Endothelial cell of hepatic sinusoid (primary cell): Measurements from ENCODE around the gene PLXNC1.
"Not testable (repeated sequence)": the region's sequence is repeated elsewhere in the genome, so short reads cannot be mapped to it uniquely, and the experiment has no call there.

ENCODE experiments used
- in situ Hi-C: cut with HindIII; loops from 2 replicates; pipeline ENCODE4 v1.10.0; 2017; ENCODE audit warnings: low sequenced_read_pairs

PLXNC1 gene

DNA sequence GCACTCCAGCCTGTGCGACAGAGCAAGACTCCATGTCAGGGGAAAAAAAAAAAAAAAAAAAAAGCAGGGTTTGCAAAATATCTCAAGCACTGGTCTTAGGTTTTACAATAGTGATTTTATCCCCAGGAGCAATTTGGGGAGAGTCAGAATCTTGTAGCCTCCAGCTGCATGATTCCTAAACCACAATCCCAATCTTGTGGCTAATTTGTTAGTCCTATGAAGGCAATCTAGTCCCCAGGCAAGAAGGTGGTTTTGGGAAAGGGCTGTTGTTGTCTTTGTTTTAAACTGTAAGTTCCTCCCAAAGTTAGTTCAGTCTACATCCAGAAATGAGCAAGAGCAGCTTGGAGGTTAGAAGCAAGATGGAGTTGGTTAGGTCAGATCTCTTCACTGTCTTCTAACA is 135.7 kb downstream of the PLXNC1 start:
- in situ Hi-C loops: no loop called here

DNA sequence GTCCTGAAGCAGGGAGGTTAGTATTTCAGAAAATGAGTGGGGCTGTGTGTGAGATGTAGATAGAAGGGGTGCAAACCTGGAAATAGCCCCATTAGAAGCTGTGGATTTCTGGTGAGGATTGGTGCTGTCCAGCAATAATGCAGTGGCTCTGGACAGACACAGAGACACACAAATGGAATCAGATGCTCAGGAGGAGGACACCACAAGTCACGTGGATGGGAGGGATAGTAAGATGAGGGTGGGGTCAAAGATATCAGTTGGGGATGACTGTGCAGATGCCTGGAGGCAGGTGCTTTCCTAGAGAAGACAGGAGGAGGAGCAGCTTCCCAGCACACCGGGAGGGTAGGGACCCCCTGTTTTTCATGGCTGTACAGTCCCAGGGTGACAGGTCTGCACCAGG is 136.5 kb downstream of the PLXNC1 start:
- in situ Hi-C loops: no loop called here

DNA sequence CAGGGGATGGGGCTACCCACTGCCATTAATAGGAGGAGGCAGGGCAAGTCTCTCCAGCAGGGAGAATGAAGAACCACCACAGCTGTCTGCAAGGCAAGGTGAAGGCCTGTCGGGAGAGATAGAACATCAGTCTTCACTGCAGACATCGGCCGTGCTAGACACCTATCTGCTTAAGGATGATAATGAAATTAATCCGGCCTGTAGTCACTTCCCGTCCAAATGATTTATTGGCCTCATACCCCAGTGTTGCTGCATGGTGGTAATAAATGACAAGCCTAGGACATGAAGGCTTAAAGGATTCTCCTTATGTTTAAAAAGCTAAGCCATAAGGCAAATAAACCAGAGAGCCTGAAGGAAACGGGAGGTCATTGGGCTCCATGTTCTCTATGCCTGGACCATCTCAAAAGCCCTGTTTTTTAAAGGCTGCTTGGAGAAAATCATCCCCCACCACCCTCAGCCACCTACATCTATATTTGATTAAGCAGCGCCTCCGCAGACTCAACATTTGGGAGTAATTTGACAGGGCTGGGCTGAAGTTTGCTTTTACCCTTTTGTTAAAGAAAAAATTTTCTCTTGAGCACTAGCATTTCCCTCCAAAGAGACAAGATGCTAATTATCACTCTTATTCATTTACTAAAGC is 137.7 kb downstream of the PLXNC1 start:
- in situ Hi-C loops: no loop called here

DNA sequence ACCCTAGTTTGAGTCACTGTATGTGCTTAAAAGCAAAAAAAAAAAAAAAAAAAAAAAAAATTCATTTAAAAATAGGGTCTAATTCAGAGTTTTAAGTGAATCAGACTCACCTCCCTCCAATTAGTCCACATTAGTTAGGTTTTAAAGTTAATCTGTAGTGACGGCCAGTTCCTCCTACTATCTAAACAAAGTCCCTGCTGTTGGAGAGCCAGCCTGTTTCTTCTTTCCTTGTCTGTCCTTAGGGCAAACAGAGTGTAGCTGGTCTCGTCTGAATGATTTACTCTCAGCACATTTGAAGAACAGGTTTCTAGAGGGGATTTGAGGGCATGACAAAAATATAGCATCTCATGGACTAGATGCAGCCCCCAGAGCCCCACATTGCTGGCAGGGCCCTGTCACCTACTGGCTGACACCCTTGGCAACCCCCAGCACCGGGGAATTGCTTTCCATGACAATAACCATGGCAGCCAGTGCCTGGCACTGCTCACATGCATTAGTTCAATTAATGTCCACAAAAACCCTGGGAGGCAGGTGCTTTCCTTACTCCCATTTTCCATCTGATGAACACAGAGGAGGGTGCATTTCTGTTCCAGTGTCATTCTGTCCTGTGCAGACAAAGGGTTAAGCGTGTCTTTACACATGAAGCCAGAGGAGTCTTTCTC is 138.3 kb downstream of the PLXNC1 start:
- in situ Hi-C loops: no loop called here

DNA sequence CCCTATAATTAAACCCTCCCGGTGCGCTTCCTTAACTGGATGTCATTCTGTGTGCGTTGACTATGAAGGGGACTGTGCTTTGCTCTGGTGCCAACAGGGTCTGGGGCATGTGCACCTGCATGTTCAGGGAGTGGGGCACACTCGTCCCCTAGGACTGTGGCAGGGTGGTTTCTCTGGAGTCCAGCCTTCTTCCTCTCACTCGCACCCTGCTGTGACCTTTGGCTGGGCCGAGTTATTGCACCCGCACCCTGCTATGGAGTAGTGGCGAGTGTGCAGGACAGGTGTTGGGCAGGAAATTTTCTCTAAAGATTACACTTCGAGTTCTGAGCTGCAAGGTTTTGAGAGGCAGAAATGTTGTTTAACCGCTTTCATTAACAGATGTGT is 138.9 kb downstream of the PLXNC1 start:
- in situ Hi-C loops: no loop called here

DNA sequence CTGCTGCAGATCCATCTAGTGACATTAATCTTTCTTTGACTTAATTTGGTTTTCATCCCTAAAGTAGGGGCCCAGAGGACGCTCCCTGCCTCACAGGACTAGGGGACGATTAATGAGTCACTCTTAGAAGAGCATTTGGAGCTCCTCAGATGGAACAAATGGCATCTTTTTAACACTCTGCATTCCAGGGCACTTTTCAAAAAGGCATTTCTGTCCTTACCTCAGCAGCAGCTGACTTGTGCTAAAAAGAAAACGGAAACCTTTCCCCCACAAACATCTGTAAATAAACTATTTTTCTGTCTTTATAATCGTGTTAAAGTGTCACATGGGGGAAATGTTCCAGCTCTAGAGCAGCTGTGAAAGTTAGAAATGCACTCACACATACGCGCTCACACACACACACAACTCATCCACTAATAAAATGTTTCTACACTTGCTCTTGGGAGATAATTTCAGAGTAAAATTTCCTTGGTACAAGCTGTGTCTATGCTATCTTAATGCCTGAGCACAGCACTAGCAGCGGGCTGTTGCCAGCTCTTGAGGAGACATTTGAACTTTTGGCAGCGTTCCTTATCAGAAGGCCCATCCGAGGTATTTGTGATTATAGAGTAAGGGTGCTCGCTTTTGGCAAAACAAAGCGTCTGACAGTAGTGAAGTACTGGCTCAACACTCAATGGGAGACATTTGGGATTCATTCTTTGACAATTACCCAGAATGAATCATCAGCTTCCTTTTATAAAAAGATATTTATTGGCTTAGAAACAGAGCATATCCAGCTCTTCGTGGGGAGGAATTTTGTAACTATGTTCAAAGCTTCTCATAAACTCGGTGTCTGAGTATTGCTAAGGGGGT is 141.3 kb downstream of the PLXNC1 start:
- in situ Hi-C loops: loop anchor here (5.0 kb wide), 1 partner anchor 43 kb away; no protein-coding TSS in a partner anchor

DNA sequence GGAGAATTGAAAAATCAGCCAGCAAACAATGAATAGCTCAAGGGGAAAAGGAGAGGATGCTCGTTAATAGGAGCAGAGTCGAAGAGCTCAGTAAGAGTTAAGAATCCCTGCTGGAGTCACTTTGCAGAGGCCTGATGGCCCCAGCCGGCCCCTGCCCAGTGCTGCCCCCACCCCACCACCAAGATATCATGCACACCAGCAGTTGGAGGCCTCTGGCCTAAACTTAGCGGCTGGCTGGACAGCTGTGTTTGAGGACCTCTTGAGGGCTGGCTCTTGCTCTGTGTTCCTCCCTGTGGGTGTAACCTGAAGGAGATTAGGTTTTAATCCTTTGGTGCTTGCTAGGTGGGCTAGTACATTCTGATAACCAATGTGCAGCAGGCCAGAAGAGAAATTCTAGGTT is 142.0 kb downstream of the PLXNC1 start:
- in situ Hi-C loops: loop anchor here (5.0 kb wide), 1 partner anchor 42 kb away; no protein-coding TSS in a partner anchor

DNA sequence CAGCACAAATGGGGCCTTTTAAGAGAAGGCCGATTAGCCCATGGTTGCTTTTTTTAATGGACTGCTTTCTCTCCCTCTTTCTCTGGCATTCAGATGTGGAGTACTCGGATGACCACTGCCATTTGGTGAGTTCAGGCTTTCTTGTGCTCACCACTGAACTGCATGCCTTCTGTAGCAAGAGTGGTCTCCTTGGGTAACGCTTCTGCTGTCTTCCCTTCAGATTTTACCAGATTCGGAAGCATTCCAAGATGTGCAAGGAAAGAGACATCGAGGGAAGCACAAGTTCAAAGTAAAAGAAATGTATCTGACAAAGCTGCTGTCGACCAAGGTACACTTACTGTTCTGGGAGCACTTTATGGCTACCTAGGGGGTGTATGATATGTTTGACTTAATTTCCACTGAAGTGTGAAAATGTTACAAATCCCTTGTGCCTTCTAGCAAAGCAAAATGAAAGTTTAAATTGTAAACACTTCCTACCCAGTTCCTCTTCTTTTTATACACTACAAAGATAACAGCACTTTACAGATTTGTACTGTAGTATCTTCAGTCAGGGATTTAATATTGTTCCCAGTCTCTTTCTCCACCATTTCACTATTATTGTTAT is 148.8 kb downstream of the PLXNC1 start:
- in situ Hi-C loops: loop anchor here (5.0 kb wide), 1 partner anchor 40 kb away; no protein-coding TSS in a partner anchor

DNA sequence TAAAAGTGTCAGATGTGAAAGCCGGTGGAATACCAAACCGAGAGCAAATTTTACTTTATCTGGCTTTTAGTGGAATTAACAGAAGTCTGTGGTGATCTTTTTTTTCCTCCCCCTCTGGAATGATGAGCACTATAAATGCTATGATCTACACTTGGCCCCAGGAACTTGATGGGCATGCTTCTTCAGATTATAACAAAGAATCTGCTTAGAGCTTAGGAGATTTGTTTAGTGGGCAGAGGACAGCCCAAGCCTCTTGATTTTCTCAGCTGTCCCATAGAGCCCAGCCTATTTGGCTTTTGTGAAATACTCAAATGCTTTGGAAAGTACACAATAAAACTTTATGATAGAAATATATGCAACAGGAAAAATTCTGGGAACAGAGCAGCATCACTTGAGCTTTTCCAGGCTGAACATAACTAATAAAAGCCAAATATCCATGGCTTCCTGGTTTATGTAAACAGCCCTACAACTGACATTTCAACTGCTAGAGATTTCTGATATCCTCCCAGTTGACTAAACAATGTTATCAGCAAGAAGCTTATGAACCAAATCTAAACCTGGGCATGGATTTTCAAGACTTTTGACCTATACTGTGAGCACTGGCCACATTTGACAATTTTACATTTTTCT is 149.6 kb downstream of the PLXNC1 start:
- in situ Hi-C loops: loop anchor here (5.0 kb wide), 1 partner anchor 41 kb away; no protein-coding TSS in a partner anchor

DNA sequence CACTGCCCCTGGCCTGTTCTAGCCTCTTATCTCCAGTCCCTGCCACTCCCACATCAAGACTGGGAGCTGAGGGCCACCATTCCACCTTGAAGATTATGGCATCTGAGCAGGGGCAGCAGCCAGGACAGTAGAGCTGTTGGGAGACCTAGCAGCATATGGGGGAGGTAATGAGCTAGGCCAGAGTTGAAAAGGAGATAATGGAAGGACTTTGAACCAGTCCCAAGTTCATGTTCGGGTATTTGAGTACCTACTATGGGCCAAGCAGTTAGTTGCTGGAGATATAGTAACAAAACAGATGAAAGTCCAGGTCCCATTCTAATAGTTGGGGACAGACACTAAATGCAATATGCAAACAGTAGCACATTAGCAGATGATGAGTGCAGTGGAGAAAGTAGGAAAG is 151.5 kb downstream of the PLXNC1 start:
- in situ Hi-C loops: loop anchor here (5.0 kb wide), 1 partner anchor 43 kb away; no protein-coding TSS in a partner anchor

DNA sequence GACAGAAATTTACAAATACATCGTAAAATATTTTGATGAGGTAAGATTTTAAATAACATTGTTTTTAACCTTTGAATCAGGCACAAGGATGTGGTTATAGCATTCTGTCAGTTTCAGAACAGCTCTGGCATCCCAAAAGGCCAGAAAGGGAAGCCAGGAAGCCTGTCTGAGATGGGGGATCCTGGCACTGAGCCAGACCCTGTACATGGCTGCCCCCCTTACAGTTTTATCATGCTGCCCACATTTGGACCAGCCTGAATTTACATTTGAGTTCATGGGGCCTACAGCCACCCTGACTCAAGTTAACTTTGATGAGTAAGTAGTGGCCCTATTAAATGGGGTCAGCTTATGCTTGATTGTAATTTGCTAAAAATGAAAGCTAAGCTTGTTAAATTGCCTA is 155.6 kb downstream of the PLXNC1 start:
- in situ Hi-C loops: no loop called here

DNA sequence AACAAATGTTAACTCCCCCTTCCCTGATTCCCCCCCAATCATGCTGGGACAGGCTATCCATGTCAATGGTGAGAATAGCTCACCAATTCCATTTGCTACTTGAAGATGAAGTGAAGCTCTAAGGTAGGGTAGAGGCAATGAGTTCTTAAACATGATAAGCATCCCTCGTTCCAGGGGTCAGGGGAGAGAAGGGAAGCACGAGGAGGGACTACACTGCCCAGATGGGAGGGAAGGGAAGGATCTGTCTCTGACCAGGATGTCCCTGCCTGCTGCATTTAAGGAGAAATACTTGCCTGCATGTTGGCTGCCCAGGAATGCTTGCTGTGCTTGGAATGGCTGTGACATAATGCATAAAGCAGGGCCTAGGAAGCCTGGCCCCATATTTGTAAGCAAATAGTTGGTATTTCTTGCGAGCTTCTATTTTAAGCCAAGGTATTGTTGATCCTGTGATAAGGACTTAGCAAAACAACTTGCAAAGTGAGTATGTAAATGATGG is 156.2 kb downstream of the PLXNC1 start:
- in situ Hi-C loops: no loop called here

DNA sequence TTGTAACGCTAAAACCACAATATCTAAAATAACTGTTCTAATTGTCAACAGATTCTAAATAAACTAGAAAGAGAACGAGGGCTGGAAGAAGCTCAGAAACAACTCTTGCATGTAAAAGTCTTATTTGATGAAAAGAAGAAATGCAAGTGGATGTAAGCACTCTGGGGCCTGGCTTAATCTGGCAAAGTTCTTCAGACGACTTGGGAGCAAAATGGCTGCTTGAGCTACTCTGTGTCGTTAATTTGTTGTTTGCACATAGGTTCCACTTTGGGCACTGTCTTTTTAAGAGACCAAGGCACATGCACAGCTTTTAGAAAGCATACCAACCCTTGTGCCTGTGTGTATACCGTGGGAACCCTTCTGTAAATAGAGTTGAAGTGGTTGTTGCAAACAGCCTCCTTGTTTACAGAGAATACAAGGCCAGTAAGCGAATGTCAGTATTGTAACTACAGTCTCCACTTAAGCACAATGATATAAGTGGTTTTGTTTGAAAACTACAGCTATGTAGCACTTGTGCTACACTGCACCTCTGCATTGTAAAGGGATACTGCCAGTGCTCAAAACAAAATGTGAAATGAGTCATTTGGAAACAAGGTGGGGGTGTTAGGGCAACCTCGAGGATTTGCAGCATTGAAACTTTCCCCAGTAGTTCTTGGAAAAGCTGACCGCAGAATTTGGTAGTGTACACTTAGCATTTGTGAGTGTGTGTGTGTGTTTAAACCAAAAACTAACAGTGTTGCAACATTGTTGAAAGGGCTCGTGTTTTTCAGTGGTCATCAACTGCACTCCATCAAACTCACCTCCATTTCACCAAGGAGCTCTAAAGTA is 157.0 kb downstream of the PLXNC1 start:
- in situ Hi-C loops: no loop called here

DNA sequence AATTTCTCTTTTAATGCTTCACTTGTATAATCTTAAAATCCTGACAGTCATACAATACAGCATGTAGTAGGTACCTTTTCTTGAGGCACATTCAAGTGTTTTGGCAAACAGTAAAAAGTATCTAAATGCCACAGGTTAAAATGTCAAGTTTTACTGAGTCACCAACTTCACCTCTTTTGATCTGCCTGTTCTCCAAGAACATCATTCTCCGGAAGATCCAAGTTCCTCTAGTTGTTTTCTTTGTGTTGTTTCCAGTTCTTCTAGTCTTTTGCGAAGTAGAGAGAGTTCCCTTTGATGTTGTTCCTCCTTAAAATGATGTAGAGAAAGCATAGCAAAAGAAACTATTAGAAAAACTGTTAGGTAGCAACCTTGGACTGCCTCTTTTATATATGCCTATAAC is 160.2 kb downstream of the PLXNC1 start:
- in situ Hi-C loops: no loop called here

DNA sequence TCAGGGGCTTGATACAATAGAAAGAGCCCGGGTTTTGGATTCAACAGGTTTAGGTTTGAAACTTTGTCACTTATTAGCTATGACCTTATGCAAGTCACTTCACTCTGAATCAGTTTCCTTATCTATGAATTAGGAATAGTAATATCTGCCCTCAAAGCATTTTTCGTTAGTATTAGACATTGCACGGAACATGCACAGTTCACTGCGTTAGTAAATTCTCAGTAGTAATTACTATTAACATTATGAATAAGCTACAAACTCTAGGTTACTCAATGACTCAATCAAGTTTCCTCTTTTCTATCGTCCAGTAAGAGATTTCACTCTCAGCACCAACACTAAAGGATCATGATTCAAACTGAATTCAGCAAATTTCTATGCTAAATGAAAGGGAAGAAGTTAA is 161.0 kb downstream of the PLXNC1 start:
- in situ Hi-C loops: no loop called here

DNA sequence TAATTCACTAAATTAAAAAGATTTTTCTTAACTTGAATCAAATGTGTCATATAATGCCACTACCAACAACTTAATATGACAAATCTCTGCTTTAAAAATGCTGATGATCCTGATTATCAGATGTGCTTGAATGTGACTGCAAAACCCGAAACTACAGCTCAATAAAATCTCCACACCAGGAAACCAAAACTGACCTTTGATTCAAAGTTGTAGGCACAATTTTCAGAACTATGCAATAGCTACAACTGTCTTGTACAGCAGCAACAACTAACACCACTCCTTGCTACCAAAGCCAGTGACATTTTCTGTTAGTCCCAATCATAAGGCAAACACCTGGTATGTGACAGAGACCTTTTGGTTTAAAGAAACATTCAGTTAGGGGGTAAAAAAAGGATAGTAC is 164.0 kb downstream of the PLXNC1 start:
- in situ Hi-C loops: no loop called here

DNA sequence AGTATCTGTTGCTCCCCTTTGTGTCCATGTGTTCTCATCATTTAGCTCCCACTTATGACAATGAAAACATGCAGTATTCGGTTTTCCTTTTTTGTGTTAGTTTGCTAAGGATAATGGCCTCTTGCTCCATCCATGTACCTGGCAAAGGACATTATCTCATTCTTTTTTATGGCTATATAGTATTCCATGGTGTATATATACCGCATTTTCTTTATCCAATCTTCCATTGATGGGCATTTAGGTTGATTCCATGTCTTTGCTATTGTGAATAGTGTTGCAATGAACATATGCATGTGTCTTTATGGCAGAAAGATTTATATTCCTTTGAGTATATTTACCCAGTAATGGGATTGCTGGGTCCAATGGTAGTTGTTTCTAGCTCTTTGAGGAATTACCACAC is 168.2 kb downstream of the PLXNC1 start:
- in situ Hi-C loops: not testable (repeated sequence)

DNA sequence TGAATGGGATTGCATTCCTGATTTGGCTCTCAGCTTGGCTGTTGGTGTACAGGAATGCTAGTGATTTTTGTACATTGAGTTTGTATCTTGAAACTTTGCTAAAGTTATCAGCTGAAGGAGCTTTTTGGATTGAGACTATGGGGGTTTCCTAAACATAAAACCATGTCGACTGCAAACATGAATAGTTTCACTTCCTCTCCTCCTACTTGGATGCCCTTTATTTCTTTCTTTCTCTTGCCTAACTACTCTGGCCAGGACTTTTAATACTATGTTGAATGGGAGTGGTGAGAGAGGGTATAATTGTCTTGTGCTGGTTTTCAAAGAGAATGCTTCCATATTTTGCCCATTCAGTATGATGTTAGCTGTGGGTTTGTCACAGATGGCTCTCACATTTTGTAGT is 169.8 kb downstream of the PLXNC1 start:
- in situ Hi-C loops: no loop called here

DNA sequence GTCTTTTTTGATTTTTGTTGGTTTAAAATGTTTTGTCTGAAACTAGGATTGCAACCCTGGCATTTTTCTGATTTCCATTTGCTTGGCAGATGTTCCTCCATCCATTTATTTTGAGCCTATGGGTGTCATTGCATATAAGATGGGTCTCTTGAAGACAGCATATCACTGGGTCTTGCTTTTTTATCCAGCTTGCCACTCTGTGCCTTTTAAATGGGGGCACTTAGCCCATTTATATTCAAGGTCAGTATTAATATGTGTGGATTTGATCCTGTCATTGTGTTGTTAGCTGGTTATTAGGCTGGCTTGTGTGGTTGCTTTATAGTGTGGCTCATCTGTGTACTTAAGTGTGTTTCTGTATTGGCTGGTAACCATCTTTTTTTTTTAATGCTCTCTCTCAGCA is 171.7 kb downstream of the PLXNC1 start:
- in situ Hi-C loops: no loop called here

DNA sequence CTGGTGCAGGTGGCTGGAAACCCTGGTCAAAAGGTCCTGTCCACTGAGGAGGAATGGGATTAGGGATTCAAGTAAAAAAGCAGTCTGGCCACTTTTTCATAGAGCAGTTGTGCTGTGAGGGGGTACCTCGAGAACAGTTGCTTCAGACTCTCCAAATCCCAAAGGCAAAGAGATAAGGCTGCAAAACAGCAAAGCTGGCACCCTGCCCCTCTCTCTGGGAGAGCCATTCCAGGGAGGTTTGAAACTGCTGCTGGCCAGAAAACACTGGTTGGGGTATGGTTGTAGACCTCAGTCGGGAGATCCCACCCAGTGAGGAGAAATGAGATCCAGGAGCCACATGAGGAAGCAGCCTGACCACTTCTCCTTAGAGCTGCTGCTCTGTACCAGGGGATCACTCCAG is 174.0 kb downstream of the PLXNC1 start:
- in situ Hi-C loops: no loop called here
